DOHH2 (cell line): ENCODE data around the gene AGBL5.

Source experiments
- CTCF ChIP-seq: fragments of 200-600 bp; sonication (generic); IDR thresholded peaks from one replicate; pipeline ENCODE4 v1.5.1; 2014; ENCODE audit warnings: antibody characterized with exemption, mild to moderate bottlenecking, low read depth, low read length; ENCODE audit not compliant: poor library complexity, severe bottlenecking
- EZH2phosphoT487 ChIP-seq: fragments of 200-600 bp; sonication (generic); IDR thresholded peaks from 2 replicates; pipeline ENCODE4 v1.6.1; 2017; ENCODE audit warnings: borderline replicate concordance, mild to moderate bottlenecking, antibody characterized with exemption, low read length, moderate library complexity, mixed read lengths

- TF ChIP-seq CTCF (no peak), EZH2phosphoT487 (no peak)
Observed at GRCh38 chr2:27040282-27040681, 11.2 kb upstream of the AGBL5 start.
